Activated CD4-positive, alpha-beta T cell treated with anti-CD3 and anti-CD28 coated beads, Interleukin-2, Interleukin-4, amounts not matched to agents 100 ng/mL and 50 ng/mL, durations not matched to agents 16 hours and 8 hours (primary cell): ENCODE data around the gene UPK2.
A peak's percentile ranks its signal among the peaks of the same experiment; 100 is the strongest.

Experiments used
- DNase-seq: peaks from one replicate; pipeline ENCODE4 v3.0.0-alpha.2; 2020; ENCODE audit warnings: low spot score

Gene UPK2

GRCh38 chr11:118917481-118918127 is 38.5 kb upstream of the UPK2 start:
- peak; percentile 55 for DNase-seq

DNA sequence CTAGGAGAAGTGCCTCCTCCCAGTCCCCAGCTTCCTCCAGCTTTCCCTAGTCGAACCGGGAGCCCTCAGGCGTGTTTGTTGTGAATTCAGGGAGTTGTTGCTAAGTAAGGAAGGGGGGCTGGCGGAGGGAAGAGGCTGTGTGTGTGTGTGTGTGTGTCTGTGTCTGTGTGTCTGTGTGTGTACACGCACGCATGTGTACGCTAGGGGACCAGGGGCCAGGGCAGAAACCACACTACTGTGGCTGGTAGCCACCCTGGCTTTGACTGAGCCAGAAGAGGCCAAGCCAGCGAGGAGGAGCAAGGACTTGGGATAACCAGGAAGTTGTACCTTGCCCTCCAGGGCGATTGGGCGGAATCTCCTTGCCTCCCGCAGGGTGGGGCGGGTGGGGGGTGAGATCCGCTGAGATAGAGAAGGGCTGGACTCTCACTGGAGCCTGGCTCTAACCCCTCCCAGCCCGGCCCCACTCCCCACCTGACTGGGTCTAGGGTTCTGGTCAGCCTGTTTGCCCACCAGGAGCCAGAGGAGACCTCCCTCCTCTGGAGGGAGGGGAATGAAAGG is 37.9 kb upstream of the UPK2 start:
- peak; percentile 19 for DNase-seq

- no peak for DNase-seq
These were observed 37.3 kb upstream of the UPK2 start for GRCh38 chr11:118918686-118919280.

DNA sequence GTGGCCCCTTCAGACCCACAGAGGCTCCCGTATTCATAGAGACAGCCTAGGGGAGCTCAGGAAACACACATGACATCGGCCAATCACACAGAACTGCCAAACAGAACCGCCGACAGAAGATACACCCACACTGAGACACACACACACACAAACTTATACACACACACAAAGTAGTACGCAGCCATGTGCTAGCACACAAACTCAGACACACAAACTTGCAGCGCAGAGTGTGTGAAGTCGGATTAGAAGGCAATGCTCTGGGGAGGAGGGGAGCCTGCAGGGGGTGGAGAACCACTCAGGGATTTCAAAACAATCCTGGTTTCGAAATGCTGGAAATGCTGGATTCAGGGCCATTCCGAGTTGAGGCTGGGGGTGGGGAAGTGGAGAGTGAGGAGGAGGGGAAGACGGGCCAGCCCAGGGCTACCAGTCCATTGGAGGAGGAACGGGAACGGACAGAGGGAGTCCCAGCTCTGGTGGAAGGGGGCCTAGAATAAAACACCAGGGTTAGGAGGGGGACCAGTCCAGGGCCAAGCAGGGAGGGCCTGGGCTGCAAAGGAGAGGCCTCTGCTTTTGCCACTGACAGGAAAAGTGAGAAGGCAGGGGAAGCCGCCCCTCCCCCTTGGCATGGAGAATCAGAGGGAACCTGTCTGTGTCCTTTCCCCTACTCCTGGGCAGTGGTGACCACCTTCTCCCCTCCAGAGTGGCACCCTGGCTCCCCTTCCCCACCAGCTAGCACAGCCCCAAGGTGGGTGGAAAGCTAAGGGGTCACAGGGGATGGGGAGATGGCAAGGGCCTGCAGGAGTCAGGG is 34.8 kb upstream of the UPK2 start:
- DNase-seq, result no peak

- DNase-seq, result no peak
These were observed 34.0 kb upstream of the UPK2 start for GRCh38 chr11:118921929-118922744.

DNA sequence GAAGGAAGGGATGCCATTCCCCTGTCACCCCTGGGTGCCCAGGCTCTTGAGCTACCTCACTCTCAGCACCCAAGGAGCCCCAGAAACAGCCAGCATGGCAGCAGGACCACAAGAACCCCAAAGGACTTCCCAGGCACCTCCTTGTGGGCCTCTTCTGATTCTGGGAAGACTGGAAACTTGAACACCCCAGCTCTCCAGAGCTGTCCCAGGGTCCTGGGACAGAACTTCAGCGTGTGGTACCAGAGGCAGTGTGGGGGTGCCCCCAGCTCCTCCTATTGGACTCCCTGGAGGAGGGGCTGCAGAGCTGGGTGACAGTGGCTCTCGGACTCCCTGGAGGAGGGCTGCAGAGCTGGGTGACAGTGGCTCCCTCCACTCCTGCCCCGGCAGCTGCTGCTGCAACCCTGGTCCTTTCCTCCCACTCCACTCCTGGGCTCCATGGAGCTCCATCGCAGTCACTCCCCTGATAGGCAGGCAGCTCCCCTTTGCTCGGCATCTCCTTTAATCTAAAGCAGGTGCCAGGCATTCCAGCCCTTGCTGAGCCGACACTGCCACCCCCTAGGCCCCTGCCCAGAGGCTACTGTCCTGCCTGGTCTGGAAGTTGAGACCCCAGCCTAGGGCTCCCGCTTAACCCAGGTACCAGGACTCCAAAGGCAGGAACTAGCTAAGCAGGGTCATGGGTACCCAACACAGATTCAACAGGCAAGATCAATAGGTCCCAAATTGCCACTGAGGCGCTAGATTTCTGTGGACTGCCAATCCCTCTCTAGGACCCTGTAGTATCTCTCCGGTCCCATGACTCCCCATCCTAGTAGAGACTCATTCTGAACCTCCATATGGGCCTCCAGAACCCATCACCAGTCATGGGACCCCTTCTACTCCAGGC is 33.1 kb upstream of the UPK2 start:
- no peak for DNase-seq

DNA sequence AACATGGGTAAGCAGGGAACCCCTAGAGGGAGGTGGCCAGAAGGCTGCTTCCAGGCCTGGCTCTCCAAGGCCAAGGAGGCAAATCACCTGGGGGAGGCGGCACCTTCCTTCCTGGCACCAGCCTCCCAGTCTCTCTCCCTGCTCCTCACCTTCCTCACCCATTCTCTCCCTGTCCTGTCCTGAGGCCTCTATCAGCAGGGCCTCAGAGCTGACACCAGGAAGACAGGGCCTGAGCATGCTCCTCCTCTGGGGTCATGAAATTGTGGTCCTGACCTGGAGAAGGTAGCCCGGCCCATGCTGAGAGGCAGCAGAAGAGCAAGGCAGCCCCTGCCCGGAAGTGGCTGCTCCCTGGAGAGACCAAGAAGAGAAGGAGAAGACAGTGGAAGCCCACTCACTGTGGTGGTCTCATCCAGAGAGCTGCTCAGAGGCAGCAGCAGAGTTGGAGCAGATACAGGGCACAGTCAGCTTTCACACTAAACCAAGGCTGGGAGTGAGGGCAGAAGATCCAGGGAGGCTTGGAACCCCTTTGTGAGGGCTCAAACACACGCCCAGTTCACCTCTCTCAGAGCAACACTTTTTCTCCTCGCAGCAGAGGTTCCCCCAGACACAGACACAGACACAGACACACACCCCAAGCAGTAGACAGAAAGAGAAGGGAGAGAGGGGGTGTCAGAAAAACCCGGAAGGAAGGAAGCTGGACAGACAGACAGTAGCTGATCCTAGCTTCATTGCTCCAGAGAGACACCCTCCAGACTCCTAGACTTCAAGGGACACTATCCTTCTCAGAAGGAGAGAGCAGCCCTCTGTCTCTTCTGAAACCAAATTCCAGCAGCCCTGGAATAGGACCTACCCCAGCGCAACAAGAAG is 32.1 kb upstream of the UPK2 start:
- DNase-seq, result no peak

- DNase-seq, result peak; percentile 57
These were observed 31.2 kb upstream of the UPK2 start for GRCh38 chr11:118924591-118925585.

GRCh38 chr11:118927554-118928100 is 28.5 kb upstream of the UPK2 start:
- no peak for DNase-seq

- DNase-seq, result peak; percentile 91
These were observed 27.8 kb upstream of the UPK2 start for GRCh38 chr11:118928101-118928869.

DNA sequence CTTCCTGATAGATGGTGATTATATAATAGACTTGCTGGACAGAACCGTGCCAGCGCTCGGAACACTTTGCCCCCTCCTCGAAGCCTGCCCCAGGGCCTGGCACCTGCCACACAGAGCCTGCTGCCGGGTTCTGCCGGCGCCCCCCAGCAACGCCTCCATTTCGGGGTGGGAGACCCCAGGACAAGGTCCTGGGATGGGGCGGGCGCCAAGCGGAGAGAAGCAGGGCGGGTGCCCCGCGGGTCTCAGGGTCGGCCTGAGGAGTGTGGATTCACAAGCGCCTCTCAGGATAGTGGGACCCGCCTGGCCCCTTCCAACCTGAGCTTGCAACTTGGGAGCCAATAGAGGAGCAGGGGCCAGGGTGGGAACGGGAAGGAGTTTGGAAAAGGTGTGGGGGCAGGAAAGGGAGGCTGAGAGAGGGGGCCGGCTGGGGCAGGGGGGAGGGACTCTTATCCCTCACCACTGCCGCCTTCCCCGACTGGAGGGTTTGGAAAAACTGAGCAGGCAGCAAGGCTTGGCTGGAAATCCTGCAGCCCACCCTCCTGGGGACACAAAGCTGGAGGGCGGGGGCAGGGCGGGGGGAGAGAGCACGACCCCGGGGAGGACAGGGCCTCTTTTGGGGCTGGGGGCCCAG is 27.1 kb upstream of the UPK2 start:
- DNase-seq, result peak; percentile 27

DNA sequence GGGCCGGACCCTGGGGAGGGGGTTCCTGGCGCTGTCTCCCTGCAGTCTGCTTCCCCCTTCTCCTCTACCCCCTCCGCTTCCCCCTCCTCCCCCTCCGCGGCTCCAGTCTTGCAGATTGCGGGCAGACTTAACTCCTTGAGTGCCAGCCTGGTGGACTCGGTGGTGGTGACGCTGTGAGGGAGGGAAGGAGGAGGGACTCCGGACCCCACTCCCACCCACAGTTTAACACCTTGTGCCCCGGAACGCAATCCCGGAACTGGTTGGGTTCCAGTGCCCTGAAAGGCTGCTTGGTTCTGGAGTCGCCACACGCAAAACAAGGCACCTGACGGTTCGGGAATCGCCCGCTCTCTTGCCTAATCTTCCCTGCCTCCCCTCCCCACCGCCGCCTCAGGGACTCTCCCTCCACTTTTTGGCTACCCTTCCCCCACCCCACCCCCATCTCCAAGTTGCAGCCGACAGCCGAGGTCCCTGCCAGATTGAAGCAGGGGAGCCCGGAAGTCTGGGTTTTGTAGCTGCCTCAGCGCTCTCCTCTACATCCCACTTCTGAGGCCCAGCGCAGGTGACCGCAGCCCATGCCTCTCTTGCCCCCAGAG is 26.5 kb upstream of the UPK2 start:
- DNase-seq, result peak; percentile 57

- DNase-seq, result peak; percentile 84
These were observed 25.9 kb upstream of the UPK2 start for GRCh38 chr11:118930094-118930712.

GRCh38 chr11:118931571-118931970 is 24.5 kb upstream of the UPK2 start:
- no peak for DNase-seq

DNA sequence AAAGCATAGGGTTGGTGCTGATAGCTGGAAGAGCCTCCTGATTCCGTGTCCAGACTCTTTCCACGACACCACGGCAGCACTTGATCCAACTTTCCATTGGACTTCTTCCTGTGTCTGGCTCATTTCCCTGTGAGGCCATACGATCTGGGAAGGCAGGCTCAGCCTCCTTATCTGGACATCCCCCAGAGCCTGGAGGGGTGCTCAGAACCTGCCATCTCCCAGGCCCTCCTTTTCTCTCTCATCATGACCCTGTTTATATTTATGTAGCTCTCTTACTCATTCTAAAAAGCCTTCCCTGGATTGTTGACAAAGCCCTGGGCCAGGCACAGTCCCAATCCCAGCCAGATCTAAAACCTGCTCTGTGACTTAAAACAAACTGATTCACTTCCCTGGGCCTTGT is 22.6 kb upstream of the UPK2 start:
- no peak for DNase-seq

- no peak for DNase-seq
These were observed 20.7 kb upstream of the UPK2 start for GRCh38 chr11:118935376-118935775.
